ENCODE results near the gene LYL1. TPM values are rescaled to one million over a fixed set of nuclear protein-coding genes. Genes with fewer than 3 reads are reported as not detected.

LYL1 gene
- total RNA-seq, 1 donor, result 2.6 TPM

DNA sequence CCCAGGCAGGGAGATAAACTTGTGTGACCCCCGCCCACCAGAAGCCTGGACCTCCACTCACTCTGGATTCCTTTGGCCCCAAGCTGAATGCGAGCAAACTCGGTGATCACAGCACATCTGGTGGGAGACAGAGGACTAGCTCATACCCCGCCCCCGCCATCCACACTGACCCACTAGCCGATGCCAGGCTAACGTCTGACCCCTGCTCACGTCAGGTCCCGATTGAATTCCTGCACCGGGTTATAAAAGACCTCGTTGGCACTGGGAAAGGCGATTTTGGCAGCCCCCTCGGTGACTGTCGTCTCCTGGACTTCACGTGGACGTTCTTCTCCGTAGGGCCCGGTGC, 13.3 kb upstream of the LYL1 start:
- TF ChIP-seq CTCF (IDR thresholded peaks at IDR 0.05; ENCODE audit: insufficient read depth, low read depth, low read length), result no peak
- DNase-seq (ENCODE audit: low read depth), result no peak
- peak overlapping the region; percentile 91 for H3K4me3 ChIP-seq (ENCODE audit: low read depth, low read length)

GRCh38 chr19:13112555-13112954, 9.9 kb upstream of the LYL1 start:
- DNase-seq (ENCODE audit: low read depth), result no peak
- H3K4me3 ChIP-seq (ENCODE audit: low read depth, low read length), result no peak overlapping the region
- TF ChIP-seq CTCF (IDR thresholded peaks at IDR 0.05; ENCODE audit: insufficient read depth, low read depth, low read length), result no peak

- TF ChIP-seq CTCF (IDR thresholded peaks at IDR 0.05; ENCODE audit: insufficient read depth, low read depth, low read length), result no peak
- no peak for DNase-seq (ENCODE audit: low read depth)
- no peak overlapping the region for H3K4me3 ChIP-seq (ENCODE audit: low read depth, low read length)
Observed at GRCh38 chr19:13110099-13110610, 7.5 kb upstream of the LYL1 start.

- no peak for DNase-seq (ENCODE audit: low read depth)
- H3K4me3 ChIP-seq (ENCODE audit: low read depth, low read length), result no peak overlapping the region
Observed at GRCh38 chr19:13109361-13110098, 6.9 kb upstream of the LYL1 start.

DNA sequence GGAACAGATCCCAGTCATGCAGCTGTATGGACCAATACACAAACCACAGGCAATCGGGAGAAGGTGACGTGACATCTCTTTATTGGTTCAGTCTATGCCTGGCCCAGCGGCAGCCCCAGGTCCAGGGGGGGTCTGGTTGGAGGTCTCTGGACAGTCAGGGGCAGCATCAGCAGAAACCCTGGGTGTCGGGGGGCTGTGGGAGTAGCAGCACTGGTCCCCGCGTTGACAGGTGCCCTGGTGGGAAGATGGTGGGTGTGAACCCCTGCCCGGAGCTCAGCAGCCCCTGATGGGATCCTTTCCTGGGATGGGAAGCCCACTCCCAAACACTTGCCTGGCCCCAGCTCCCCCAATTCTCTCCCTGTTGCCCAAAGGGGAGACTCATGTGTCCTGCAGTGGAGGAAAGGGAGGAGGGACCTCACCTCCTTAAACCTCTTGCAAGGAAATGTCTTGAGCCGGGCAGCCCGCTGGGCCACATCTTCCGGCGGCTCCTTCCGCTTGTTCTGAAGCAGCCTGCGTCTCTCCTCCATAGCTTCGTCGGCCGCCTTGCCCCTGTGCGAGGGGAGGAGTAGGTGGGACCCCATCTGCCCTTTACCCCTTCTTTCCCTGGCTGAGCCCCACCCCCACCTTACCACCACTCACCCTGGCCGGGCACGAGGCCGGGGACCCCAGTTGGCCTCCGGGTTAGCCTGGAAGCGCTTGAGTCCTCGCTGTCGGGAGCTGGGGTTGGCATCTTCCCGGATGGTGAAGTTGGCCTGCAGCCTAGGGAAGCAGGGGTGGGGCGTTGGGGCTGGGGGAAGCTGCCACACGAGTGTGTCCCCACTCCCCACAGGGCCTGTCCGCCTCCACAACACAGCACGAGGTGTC, 2.4 kb upstream of the LYL1 start:
- no peak for TF ChIP-seq CTCF (IDR thresholded peaks at IDR 0.05; ENCODE audit: insufficient read depth, low read depth, low read length)
- no peak overlapping the region for H3K4me3 ChIP-seq (ENCODE audit: low read depth, low read length)
- no peak for DNase-seq (ENCODE audit: low read depth)

More at GRCh38 chr19:13109361-13110098, 6.9 kb upstream of the LYL1 start:
- no peak for TF ChIP-seq CTCF (IDR thresholded peaks at IDR 0.05; ENCODE audit: insufficient read depth, low read depth, low read length)

DNA sequence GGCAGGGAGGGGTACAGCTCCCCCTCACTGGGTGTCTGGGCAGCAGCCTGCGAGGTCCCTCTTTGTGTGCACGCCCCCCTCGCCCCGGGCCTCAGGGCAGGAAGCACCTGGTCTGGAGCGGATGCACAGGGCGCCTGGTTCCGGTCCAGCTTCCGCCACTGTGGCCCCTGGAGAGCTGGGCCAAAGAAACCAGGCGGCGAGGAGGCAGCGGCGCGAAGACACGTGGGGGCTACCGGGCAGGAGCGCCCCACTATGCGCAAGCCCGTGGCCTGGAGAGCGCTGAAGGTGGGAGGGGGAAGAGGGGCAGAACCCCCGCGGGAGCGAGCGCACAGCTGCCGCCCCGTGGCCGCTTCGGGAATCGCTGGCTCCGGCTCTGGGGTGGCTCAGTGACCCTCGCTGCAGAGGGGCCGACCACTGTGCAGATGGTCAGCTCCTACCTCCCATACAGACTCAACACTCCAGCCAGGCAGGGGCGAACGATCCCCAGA, 1.7 kb upstream of the LYL1 start:
- peak; percentile 54 for TF ChIP-seq CTCF (IDR thresholded peaks at IDR 0.05; ENCODE audit: insufficient read depth, low read depth, low read length)
- DNase-seq (ENCODE audit: low read depth), result no peak
- no peak overlapping the region for H3K4me3 ChIP-seq (ENCODE audit: low read depth, low read length)
